Muscle layer of duodenum (tissue), 2 donors: ENCODE results near the gene ELAPOR2.
"Not testable (repeated sequence)": the region's sequence is repeated elsewhere in the genome, so short reads cannot be mapped to it uniquely, and the experiment has no call there.

ENCODE experiments used
- H3K27ac ChIP-seq: one replicate; pipeline ENCODE4 v1.7.0; 2013; ENCODE audit warnings: mild to moderate bottlenecking, low read length
- H3K27me3 ChIP-seq: one replicate; pipeline ENCODE4 v1.7.0; 2013; ENCODE audit warnings: low read depth, mild to moderate bottlenecking, control low read depth, low read length
- H3K36me3 ChIP-seq, 2 donors: one replicate each; pipeline ENCODE4 v1.7.0; 2013; ENCODE audit warnings: low read length in 2 of 2, control low read depth in 1 of 2, mild to moderate bottlenecking in 1 of 2; ENCODE audit not compliant: insufficient read depth in 2 of 2, control insufficient read depth in 1 of 2
- H3K4me1 ChIP-seq, 2 donors: one replicate each; pipeline ENCODE4 v1.7.0; 2013; ENCODE audit warnings: low read length in 2 of 2, mild to moderate bottlenecking in 2 of 2, control low read depth in 1 of 2, moderate library complexity in 1 of 2; ENCODE audit not compliant: insufficient read depth in 2 of 2, control insufficient read depth in 1 of 2
- H3K4me3 ChIP-seq, 2 donors: one replicate each; pipeline ENCODE4 v1.7.0; 2013; ENCODE audit warnings: low read length in 2 of 2, low read depth in 1 of 2, mild to moderate bottlenecking in 1 of 2
- H3K9me3 ChIP-seq, 2 donors: one replicate each; pipeline ENCODE4 v1.7.0; 2013; ENCODE audit warnings: low read length in 2 of 2, control low read depth in 1 of 2, mild to moderate bottlenecking in 1 of 2; ENCODE audit not compliant: control insufficient read depth in 1 of 2
- donor health status: healthy.

The ELAPOR2 gene

DNA sequence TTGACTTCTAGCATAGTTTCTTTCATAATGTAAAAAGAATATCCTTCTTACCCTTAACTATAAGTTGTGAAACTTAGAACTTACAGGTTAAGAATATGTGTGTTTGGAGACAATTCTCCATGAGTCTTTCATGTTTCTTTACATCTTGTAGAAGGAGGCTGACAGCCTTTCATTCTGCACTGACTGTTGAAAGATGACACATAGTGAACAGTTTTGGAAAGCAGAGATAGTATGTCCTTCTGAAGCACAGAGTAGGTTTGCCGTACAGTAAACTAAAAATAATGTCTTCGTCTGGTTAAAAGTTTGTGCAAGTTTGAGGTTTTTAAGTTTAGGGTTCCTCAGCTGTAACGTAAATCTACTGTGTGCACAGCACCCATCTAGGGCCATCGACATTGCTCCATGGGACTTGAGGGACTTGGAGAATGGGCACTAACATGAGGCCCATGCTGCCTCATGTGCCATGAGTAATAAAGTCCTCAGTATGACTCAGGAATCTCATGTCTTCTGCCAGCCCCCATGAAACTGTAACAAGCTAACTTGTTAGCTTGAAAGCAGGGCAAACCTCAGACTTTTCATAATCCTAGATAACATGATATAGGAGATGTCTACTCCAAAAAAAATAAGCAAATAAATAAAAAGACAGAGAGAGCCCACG lies 24.5 kb upstream of the ELAPOR2 start:
- no peaks in the 10 kb centered on the region for H3K9me3 ChIP-seq
- no peaks in the 10 kb centered on the region for H3K4me1 ChIP-seq
- H3K27me3 ChIP-seq = no peaks in the 10 kb centered on the region
- H3K36me3 ChIP-seq = no peaks in the 10 kb centered on the region
- H3K27ac ChIP-seq = no peak overlapping the region
- H3K4me3 ChIP-seq = no peak overlapping the region

DNA sequence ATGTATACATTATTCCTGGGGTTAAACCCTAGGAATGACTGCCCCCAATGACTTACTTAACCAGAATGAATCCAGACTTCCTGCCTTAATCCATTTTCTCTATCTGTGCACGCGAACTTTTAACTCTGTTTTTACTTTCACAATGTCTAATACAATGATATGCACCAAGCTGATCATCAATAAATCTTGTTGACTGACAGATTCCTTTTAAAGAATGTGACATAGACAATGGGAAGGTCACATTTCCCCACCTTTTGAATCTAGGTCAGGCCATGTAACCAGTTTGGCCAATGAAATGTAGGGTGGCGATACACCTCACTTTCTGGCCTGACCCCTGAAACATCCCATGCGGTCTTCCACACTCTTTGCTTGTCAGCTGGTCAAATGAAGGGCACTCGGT lies 23.2 kb upstream of the ELAPOR2 start:
- no peaks in the 10 kb centered on the region for H3K36me3 ChIP-seq
- H3K27ac ChIP-seq = no peak overlapping the region
- H3K4me3 ChIP-seq = no peak overlapping the region
- H3K27me3 ChIP-seq = no peaks in the 10 kb centered on the region
- no peaks in the 10 kb centered on the region for H3K9me3 ChIP-seq
- H3K4me1 ChIP-seq = no peaks in the 10 kb centered on the region

- H3K27ac ChIP-seq = no peak overlapping the region
- no peaks in the 10 kb centered on the region for H3K27me3 ChIP-seq
- no peaks in the 10 kb centered on the region for H3K9me3 ChIP-seq
- H3K4me3 ChIP-seq = no peak overlapping the region
- H3K36me3 ChIP-seq = no peaks in the 10 kb centered on the region
- H3K4me1 ChIP-seq = no peaks in the 10 kb centered on the region
Measured at GRCh38 chr7:87075671-87076404, 16.4 kb upstream of the ELAPOR2 start.

GRCh38 chr7:87067788-87068187 lies 8.3 kb upstream of the ELAPOR2 start:
- no peak overlapping the region for H3K4me3 ChIP-seq
- no peak overlapping the region for H3K27ac ChIP-seq
- no peaks in the 10 kb centered on the region for H3K9me3 ChIP-seq

DNA sequence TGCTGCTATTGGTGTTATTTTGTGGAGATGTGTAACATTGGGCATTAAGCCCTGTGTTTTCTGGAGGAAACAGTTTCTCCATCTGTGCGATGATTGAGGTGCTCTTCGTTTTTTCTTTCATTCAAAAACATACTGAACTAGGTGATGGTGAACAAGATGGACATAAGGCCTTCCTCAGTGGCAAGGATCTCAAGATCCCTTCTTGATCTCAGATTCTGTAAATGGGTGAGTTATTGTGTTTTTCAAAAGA lies 759 bp upstream of the ELAPOR2 start:
- no peaks in the 10 kb centered on the region for H3K27me3 ChIP-seq
- H3K27ac ChIP-seq = no peak overlapping the region
- no peaks in the 10 kb centered on the region for H3K9me3 ChIP-seq
- H3K36me3 ChIP-seq = no peaks in the 10 kb centered on the region
- peak overlapping the region; percentile 47 to 80 for H3K4me3 ChIP-seq
- H3K4me1 ChIP-seq = peaks cover 0 to 9% of the 10 kb centered on the region in 2 donors

More at GRCh38 chr7:87067788-87068187, 8.3 kb upstream of the ELAPOR2 start:
- Histone ChIP-seq H3K36me3 (no peaks in the 10 kb centered on the region), H3K4me1 (no peaks in the 10 kb centered on the region), H3K27me3 (no peaks in the 10 kb centered on the region)

DNA sequence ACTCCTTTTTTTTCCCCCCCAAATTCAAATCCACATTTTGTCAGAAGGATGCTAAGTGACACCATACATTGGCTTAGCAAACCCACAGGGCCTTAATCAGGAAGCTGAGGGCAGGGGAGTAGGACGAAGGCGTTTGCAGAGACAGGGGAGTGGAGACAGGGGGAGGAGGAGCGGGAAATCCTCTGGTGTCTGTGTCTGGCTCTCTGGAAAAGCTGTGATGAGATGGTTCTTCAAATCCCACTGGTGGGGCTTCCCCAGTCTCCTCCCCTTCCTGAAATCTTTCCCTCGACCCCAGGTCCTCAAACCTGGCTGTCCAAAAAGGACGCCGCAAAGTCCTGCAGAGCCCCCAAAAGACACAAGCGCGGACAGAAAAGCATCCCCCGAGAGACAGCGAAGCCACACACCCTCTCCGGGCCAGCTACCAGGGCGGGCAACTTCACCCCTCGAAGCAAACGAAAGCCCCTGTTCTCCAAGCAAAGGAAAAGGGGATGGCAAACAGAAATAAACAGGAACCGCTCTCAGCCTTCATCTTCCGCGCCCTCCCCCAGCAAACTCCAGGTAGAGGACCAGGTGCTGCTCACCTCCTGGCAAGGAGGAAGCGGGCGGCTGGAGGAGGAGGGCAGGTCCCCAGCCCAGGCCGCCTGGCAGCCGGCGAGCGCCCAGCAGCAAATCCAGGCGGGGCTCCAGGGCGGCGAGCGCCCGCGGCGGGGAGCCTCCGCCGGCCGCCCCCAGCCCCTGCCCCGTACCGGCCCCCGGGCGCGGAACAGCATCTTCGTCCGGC lies 520 bp downstream of the ELAPOR2 start:
- H3K36me3 ChIP-seq = no peaks in the 10 kb centered on the region
- no peaks in the 10 kb centered on the region for H3K27me3 ChIP-seq
- H3K4me3 ChIP-seq = peak overlapping the region; percentile 55 to 80
- no peaks in the 10 kb centered on the region for H3K9me3 ChIP-seq
- peaks cover 0 to 9% of the 10 kb centered on the region in 2 donors for H3K4me1 ChIP-seq
- H3K27ac ChIP-seq = no peak overlapping the region

DNA sequence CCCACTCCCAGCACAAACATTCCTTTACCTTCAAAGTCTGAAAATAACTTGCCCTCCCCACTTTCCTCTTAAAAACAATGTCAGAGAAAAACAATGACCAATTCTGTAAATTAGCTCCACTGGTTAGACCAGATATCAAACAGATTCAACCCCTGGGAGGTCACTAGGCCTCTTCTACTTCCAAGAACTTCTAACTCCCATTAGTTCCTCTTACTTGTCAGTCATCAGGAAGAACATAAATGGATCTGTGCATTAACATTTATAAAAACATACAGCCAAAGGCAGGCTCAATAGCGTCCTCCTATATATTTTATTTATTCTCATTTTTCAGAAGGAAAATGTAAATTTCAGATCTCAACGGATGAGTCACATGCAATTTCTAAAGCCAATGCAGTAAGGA lies 2.2 kb downstream of the ELAPOR2 start:
- Histone ChIP-seq H3K36me3 (no peaks in the 10 kb centered on the region), H3K27me3 (no peaks in the 10 kb centered on the region), H3K27ac (no peak overlapping the region), H3K9me3 (no peaks in the 10 kb centered on the region), H3K4me1 (peaks cover 0 to 9% of the 10 kb centered on the region in 2 donors), H3K4me3 (no peak overlapping the region)

DNA sequence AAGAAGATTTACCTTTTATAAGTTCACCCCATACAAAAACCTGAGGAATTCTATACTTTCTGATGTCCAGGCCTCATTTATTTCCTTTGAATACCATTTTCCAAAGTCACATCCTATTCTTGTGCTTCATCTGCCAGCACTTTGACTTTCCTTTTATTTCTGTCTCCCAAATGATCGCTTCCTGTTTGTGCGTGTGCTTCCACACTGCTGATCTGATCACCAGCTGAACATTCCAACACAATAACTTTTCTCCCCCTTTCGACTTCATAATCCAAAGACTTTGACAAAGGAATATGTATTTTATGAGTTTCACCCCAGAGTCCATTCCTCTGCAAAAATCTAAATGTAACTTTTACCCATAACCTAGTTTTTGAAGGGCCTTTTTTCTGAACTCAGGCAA lies 3.1 kb downstream of the ELAPOR2 start:
- H3K9me3 ChIP-seq = no peaks in the 10 kb centered on the region
- no peaks in the 10 kb centered on the region for H3K36me3 ChIP-seq
- H3K4me1 ChIP-seq = peaks cover 0 to 9% of the 10 kb centered on the region in 2 donors
- H3K27me3 ChIP-seq = no peaks in the 10 kb centered on the region
- H3K4me3 ChIP-seq = no peak overlapping the region
- H3K27ac ChIP-seq = no peak overlapping the region

GRCh38 chr7:87048839-87049238 lies 10.6 kb downstream of the ELAPOR2 start:
- peaks cover 0 to 4% of the 10 kb centered on the region in 2 donors for H3K9me3 ChIP-seq
- no peaks in the 10 kb centered on the region for H3K4me1 ChIP-seq
- no peak overlapping the region for H3K27ac ChIP-seq
- H3K4me3 ChIP-seq = no peak overlapping the region
- no peaks in the 10 kb centered on the region for H3K27me3 ChIP-seq
- H3K36me3 ChIP-seq = peaks cover 0 to 4% of the 10 kb centered on the region in 2 donors

DNA sequence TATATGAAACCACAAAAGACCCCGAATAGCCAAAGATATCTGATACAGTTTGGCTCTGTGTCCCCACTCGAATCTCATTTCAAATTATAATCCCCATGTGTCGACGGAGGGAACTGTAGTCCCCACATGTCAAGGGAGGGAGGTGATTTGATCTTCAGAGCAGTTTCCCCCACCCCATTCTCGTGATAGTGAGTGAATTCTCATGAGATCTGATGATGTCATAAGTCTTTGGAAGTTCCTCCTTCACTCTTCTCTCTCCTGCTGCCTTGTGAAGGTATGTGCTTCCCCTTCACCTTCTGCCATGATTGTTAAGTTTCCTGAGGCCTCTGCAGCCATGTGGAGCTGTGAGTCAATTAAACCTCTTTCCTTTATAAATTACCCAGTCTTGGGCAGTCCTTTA lies 13.0 kb downstream of the ELAPOR2 start:
- Histone ChIP-seq H3K36me3 (peaks cover 0 to 4% of the 10 kb centered on the region in 2 donors), H3K4me3 (no peak overlapping the region), H3K27me3 (no peaks in the 10 kb centered on the region), H3K27ac (no peak overlapping the region), H3K4me1 (no peaks in the 10 kb centered on the region), H3K9me3 (peaks cover 0 to 4% of the 10 kb centered on the region in 2 donors)

GRCh38 chr7:87044713-87045112 lies 14.7 kb downstream of the ELAPOR2 start:
- H3K9me3 ChIP-seq, H3K27me3 ChIP-seq, H3K4me3 ChIP-seq, H3K36me3 ChIP-seq, H3K27ac ChIP-seq, H3K4me1 ChIP-seq: not testable (repeated sequence)
